ENCODE measurements around the gene MSRB1.
"Not testable (repeated sequence)": the region's sequence is repeated elsewhere in the genome, so short reads cannot be mapped to it uniquely, and the experiment has no call there.

Gene MSRB1

GRCh38 chr16:1941162-1942046 is 1.6 kb downstream of the MSRB1 start:
- in situ Hi-C loops (cut with MboI; ENCODE audit: low sequenced_read_pairs): no loop called here

DNA sequence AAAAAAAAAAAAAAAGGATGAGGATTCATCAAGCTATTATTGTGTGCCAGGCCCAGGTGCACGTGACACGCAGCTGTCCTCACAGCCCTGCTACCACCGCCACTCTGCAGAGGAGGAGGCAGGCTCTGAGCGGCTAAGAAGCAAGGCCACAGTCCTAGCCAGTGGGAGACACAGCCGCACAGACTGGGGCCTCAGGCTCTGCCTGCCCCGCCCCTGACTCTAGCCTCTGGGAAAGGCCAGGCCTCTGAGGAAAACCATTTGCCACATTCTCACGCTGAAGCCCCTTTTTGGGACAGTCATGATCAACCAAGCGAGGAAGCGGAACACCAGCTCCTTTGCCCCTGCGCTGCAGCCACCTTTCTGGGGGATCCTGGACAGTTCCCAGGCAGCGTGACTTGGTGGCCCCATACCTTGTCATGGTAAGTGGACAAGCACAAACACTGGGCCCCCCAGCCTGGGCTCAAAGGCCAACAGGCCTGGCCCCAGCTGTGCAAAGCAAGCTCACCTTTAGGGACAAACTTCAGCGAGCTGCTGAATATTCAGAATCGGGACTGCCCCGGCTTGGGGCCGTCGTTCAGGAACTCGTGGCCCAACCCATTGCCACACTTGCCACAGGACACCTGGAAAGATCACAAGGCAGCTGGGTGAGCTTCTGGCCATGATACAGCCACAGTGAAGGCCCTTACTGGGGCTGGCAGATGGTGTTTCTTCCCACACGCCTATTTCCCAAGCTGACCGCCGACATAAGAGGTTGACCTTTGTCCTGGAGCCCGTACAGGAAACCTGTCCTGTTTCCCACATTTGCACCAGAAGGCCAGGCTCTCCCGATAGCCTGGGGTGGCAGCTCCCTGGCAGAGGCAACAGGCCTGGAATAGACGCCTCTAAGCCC is 2.5 kb downstream of the MSRB1 start:
- in situ Hi-C loops (cut with MboI; ENCODE audit: low sequenced_read_pairs): no loop called here

DNA sequence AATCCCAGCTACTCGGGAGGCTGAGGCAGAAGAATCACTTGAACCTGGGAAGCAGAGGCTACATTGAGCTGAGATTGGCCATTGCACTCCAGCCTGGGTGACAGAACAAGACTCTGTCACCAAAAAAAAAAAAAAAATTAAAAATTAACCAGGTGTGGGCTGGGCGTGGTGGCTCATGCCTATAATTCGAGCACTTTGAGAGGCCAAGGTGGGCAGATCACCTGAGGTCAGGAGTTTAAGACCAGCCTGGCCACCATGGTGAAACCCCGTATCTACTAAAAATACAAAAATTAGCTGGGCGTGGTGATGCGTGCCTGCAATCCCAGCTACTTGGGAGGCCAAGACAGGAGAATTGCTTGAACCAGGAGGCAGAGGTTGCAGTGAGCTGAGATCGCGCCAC is 3.2 kb downstream of the MSRB1 start:
- in situ Hi-C loops (cut with MboI; ENCODE audit: low sequenced_read_pairs): not testable (repeated sequence)

DNA sequence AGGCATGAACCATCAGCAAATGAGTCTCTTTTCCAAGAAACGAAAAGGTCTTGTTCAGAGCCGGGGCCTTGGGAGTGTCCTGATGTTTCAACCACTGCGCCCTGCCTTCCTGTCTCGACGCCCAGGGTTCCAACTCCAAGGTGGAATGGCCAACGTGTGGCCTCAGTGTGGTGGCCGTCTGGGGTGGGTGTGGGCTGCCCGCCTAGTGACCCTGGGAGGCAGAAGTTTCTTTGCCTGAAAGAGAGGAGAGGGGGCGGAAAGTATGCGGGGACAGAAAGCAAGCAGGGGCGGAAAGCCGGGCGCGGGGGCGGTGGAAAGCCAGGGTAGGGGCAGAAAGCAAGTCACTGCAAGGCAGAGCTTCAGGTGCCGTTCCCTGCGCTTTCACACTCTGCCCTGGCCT is 4.1 kb downstream of the MSRB1 start:
- in situ Hi-C loops (cut with MboI; ENCODE audit: low sequenced_read_pairs): no loop called here

DNA sequence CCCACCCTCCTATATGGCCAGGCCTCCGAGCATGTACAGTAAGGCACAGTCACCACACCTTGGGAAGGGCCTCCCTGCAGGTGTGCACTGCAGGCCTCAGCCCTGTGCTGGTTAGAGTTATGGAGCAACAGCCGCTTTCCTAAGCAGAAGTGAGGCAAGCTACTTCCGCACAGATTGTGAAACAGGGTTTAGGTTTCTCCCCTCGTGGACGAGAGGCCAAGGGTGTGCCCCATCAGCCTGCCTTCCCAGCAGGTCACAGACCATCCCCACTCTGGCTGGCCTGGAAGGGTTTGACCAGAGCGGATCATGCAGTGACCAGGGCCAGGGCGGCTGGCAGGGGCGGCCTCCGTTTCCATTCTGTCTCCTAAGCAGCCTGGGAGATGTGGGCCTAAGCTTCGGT is 4.7 kb downstream of the MSRB1 start:
- in situ Hi-C loops (cut with MboI; ENCODE audit: low sequenced_read_pairs): no loop called here

DNA sequence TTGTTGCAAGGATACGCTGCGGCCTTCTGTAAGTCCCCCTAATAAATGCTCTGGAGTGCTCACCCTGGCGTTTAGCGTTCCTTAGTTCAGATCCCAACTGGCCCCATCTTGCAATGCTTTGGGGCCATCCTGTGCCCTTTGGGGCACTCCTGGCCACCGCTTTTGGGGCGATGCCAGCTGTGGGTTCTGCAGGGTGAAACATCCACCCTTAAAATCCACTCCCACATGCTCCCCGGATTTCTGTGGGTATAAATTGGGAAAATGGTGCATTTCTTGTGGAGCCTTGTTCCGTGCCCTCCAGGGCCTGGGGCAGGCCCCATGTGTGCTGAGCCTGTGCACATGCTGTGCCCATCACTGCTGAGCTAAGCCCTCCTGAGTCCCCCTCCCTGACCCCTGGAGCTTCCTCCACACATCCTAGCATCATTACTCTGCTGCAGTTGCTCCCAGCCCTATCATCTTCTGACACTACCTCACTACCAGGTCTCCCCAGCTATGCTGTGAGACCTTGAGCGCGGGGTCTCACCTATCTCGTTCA is 6.0 kb downstream of the MSRB1 start:
- in situ Hi-C loops (cut with MboI; ENCODE audit: low sequenced_read_pairs): no loop called here

DNA sequence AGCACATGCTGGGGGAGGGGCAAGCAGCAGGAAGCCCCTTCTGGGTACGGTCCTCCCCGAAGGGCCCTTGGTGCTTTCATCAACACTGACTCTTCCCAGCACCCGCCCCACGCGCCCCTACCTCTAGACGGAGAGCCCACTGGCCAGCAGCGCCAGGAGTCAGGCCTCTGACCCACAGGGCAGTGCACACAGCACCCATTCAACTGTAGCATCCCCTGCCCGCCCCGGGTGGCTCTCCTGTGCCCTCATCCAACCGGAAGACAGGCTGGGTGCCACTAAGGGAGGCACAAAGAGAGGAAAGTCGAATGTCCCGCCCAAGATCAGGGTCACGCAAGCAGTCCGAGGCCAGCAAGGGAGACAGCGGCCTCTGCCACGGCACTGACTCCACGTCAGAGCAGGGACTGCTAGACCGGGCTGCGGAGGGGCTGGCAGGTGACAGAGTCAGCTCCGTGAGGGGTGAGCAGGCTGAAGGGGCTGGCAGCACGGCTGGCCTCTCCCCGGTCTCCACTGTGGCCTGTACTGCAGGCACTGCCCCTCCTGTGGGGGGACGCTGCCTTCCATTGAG is 9.8 kb downstream of the MSRB1 start:
- in situ Hi-C loops (cut with MboI; ENCODE audit: low sequenced_read_pairs): no loop called here

DNA sequence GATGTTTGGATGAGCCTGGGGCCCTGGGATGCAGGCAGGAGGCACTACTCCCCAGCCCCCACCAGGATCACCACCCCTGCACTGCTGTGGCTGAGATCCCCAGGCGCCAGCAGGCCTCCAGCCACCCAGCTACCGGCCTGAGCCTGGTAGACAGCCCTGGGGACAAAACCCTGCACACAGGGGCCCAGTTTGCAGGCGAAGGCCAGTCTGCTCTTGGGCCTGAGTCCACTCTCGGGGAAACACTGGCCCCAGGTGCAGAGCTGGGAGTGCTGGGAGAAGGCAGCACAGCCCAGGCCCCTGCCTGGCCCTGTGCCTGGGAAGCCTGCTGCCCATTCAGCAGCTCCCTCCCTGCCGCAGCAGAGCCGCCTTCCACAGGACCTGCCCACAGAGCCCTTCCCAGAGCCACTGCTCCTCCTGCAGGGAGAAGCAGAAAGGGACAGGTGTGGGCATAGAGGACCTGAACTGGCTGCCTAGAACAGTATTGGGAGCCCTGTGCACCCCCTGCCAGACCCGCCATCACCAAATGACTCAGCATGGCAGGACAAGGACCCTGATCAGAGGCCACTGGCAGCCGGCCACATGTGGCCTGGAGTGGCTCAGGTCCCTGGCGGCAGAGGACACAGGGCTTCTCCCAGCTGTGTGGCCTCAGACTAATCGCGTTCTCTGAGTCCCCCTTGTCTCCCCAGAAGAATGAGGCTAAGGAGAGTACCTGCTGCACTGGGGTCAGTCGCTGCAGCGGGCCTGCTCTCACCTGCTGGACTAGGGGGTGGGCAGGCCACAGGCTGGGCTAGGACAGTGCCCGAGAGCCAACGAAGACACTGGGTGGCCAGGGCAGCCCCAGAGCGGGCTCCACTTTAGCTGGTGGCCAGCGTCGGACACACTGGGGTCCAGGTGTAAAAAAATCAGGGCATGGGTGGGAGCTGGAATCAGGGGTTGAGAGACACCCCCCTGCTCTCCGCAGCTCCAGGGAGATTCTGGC is 10.7 kb downstream of the MSRB1 start:
- in situ Hi-C loops (cut with MboI; ENCODE audit: low sequenced_read_pairs): no loop called here

DNA sequence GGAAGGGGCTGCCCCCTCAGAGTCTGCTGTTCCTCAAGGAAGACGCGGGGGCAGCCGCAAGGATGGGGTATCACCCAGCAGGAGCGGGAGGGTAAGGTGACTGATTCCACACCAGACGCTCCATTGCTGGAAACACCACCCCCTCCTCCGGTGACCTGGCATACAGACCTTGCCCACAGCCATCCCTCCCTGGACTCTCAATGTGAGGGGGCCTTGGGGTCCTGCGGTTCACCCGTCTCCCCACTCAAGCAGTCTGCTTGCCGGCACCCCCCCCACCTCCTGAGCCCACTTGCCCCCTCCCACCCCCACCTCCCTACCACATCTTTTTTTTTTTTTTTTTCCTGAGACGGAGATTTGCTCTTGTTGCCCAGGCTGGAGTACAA is 12.7 kb downstream of the MSRB1 start:
- in situ Hi-C loops (cut with MboI; ENCODE audit: low sequenced_read_pairs): no loop called here

GRCh38 chr16:1929578-1930337 is 13.2 kb downstream of the MSRB1 start:
- in situ Hi-C loops (cut with MboI; ENCODE audit: low sequenced_read_pairs): no loop called here

DNA sequence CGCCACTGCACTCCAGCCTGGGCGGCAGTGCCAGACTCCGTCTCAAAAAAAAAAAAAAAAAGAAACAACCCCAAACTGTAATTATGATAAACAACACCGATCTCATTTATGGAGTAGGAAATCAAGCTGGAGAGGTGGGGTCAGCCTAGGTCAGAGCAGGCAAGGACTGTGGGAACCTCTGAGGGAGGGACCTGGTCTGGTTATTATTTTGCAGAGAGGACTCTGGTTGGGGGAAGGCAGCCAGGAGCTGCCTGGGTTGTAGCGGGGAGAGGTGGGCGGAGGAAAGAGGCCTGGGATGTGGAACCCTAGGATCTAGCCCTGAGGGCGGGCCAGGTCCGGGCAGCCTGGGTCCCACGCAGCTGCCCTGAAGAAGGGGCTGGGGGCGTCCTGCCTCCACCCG is 13.9 kb downstream of the MSRB1 start:
- in situ Hi-C loops (cut with MboI; ENCODE audit: low sequenced_read_pairs): no loop called here

GRCh38 chr16:1926271-1926670 is 16.7 kb downstream of the MSRB1 start:
- in situ Hi-C loops (cut with MboI; ENCODE audit: low sequenced_read_pairs): no loop called here

- in situ Hi-C loops (cut with MboI; ENCODE audit: low sequenced_read_pairs): no loop called here
Measured at GRCh38 chr16:1924095-1924494, 18.9 kb downstream of the MSRB1 start.

GRCh38 chr16:1923299-1924034 is 19.5 kb downstream of the MSRB1 start:
- in situ Hi-C loops (cut with MboI; ENCODE audit: low sequenced_read_pairs): no loop called here

DNA sequence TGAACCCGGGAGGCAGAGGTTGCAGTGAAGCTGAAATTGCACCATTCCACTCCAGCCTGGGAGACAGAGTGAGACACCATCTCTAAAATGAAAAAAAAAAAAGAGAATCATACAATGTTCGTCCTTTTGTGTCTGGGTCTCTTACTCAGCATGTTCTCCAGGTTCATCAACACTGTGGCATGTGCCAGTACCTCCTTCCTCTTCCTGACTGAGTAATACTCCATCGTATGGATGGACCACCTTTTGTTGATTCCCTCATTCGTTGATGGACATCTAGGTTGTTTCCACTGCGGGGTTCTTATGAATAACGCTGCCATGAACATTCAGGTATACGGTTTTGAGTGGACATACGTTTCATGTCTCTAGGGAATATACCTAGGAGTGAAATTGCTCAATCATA is 20.6 kb downstream of the MSRB1 start:
- in situ Hi-C loops (cut with MboI; ENCODE audit: low sequenced_read_pairs): no loop called here

DNA sequence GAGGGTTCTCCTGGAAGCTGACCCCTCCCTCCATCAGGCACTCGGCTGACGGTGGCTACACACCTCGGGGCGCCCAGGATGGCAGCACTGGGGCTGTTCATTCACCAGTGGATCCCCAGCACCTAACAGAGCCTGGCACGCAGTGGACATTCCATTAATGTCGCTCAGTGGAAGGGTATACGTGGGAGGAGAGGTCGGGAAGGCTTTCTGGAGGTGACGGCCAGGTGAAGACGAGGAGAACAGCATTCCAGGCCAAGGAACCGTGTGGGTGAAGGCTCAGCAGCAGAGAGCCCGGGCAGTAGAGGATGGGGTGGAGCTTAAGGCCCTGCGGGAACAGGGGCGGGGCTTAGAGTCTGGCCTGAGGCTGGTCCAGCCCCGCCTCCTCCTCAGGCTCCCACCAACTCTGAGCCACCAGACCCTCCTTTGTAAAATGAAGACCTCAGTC is 22.2 kb downstream of the MSRB1 start:
- in situ Hi-C loops (cut with MboI; ENCODE audit: low sequenced_read_pairs): no loop called here

DNA sequence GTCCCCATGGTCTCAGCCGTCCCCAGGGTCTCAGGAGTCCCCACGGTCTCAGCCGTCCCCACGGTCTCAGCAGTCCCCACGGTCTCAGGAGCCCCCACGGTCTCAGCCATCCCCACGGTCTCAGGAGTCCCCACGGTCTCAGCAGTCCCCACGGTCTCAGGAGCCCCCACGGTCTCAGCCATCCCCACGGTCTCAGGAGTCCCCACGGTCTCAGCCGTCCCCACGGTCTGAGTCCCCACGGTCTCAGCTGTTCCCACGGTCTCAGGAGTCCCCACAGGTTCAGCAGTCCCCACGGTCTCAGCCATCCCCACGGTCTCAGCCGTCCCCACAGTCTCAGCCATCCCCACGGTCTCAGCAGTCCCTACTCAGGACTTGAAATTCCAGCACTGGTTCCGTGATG is 22.9 kb downstream of the MSRB1 start:
- in situ Hi-C loops (cut with MboI; ENCODE audit: low sequenced_read_pairs): not testable (repeated sequence)

GRCh38 chr16:1919327-1919998 is 23.5 kb downstream of the MSRB1 start:
- in situ Hi-C loops (cut with MboI; ENCODE audit: low sequenced_read_pairs): no loop called here
